ENCODE data around the gene BBLN.
"Not testable (repeated sequence)": the region's sequence is repeated elsewhere in the genome, so short reads cannot be mapped to it uniquely, and the experiment has no call there.

BBLN gene

DNA sequence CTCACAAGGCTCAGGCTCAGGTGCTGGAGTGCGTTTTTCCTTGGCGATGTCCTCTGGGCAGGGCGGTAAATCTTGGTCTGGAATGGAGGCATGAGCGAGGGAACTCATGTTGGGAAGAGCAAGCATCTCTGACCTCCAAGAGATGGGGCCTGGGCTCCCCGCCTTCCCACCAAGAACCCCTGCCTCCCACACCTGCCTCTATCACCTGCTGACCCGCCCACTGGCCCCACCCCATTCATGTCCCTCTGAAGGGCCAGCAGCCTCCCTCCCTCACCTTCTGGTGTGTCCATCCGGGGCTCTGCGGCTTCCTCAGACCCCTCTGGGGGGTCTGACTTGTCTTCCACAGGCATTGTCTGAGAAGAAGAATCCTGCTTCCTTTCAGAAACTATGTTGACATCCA lies 20.4 kb downstream of the BBLN start:
- H3K4me3 ChIP-seq (ENCODE audit: low read depth, low read length) = no peak overlapping the region
- no peak for DNase-seq (ENCODE audit: low read depth)

DNA sequence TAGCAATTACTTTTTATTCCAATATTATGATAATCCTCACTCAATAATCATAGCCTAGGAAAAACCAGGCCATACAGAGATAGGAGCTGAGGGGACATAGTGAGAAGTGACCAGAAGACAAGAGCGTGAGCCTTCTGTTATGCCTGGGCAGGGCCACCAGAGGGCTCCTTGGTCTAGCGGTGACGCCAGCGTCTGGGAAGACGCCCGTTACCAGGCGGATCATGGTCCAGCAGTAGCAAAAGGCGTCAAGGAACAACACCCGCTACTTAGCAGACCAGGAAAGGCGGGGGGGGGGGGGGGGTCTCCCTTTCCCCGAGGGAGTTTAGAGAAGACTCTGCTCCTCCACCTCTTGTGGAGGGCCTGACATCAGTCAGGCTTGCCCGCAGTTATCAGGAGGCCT lies 21.4 kb downstream of the BBLN start:
- DNase-seq (ENCODE audit: low read depth); H3K4me3 ChIP-seq (ENCODE audit: low read depth, low read length): not testable (repeated sequence)

DNA sequence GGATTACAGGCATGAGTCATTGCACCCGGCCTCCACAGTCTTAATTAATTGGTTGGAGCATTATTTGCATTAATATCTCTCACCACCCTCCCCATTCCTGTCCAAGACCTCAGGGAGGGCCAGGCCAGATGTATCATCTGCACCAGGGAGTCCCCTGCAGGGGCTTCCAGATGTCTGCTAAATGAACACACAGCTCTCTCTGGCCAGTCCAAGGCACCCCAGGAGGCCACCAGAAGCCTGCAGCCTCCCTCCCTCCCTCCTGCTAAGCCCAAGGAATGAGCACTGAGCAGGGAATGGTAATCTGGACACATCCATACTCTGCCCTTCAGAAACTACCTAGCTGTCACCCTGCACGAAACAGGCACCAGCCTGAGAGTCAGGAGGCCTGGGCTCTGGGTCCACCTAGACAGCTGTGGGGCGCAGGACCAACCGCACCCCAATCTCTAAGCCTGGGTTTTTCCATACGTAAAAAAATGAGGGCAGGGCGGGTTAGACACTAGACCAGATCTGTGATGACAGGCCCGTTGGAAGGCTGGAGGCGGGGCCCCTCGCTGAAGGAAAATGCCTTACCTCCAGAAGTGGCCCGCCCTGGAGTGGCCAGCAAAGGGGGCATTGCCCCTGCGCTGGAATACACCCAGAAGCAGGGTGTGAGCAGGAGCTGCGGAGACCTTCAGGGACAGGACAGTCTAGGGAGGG lies 23.0 kb downstream of the BBLN start:
- DNase-seq (ENCODE audit: low read depth) = no peak

DNA sequence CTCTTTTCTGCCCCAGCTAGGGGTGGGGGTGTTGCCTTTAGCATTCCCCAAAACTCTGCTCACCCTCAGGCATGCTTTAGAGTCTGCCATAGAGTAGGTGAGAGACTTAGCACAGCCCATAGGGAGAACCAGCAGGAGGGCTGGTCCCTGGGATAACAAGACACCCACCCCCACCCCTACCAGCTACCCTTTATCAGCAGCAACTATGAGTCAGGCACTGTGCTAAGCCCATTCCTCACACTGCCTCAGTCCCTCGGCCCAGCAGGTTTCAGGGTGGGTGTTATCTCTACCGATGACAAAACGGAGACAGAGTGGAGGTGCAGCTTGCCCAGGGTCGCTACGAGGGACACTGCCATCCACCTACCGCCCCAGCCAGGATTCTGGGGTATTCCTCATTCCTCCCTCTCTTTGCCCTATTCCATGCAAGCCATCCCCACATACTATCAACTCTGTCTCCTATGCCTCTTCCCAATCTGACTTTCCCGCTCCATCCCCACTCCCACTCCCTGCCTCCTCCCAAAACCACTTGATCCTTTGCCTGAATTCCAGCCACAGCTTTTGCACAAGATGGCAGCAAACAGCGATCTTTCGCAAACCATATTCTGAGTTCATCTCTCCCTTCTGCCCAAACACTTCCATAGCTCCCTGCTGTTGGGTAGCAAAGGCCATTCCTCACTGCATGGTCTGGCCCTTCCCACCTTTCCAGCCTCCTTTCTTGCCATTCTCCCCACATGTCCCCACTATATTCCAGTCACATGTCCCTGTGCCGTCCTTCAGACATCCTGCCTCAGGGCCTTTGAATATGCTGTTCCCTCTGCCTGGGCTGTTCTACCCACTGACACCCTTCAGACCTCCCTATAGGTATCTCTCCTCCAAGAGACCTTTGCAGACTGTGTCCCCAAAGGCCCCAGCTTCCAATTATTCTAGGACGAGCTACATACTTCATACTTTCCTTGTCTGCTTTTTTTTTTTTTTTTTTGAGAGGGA lies 26.2 kb downstream of the BBLN start:
- no peak overlapping the region for H3K4me3 ChIP-seq (ENCODE audit: low read depth, low read length)
- DNase-seq (ENCODE audit: low read depth) = no peak

More for the DNA sequence above, 23.0 kb downstream of the BBLN start:
- H3K4me3 ChIP-seq (ENCODE audit: low read depth, low read length) = no peak overlapping the region

DNA sequence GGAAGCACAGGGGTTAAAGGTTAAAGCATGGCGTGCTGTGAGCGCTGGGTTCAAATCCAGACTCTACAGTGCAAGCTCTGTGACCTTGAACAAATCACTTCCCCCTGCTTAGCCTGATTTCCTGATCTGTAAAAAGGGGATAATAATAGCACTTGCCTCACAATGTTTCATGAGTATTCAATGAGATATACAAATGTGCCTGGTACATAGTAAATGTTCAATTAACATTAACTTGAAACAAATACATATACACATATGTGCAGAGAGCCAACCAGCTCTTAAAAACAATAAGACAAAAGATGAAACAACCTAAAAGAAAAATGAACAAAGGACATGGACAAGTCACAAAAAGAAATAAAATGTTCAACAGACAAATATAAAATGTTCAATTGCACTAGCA lies 27.3 kb downstream of the BBLN start:
- DNase-seq (ENCODE audit: low read depth) = no peak
- H3K4me3 ChIP-seq (ENCODE audit: low read depth, low read length) = no peak overlapping the region

DNA sequence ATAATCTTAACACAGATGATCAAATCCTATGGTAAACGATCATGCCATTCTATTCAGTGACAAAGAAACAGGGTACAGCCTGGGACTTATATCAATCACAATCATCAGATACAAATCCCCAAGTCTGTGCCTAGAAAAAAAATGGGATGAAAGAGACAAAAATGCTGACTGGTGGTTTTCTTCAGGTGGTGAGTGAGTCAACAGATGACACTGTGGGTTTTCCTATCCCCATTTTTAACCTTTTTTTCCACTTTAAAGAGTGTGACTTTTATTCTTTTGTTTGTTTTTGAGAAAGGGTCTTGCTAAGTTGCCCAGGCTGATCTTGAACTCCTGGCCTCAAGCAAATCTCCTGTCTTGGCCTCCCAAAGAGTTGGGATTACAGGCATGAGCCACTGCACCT lies 28.1 kb downstream of the BBLN start:
- no peak overlapping the region for H3K4me3 ChIP-seq (ENCODE audit: low read depth, low read length)
- no peak for DNase-seq (ENCODE audit: low read depth)

DNA sequence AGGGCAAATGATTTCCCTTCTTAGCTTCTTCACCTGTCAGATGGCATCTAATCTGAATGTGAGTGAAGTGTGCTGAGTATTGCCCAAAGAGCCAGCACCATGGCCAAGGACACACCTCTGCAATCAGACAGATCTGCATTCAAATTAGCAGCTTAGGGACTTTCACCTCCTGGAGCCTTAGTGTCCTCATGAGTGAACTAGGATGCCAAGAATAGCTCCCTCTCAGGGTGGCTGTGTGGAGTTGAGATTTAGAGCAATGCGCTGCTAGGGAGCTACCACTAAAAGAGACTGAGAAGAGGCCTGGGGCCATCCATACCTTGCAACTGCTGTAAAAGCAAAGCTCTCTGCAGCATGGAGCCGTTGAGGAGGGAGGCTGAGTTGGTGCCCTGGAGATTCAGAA lies 29.9 kb downstream of the BBLN start:
- DNase-seq (ENCODE audit: low read depth) = no peak
- H3K4me3 ChIP-seq (ENCODE audit: low read depth, low read length) = peak overlapping the region; percentile 83

DNA sequence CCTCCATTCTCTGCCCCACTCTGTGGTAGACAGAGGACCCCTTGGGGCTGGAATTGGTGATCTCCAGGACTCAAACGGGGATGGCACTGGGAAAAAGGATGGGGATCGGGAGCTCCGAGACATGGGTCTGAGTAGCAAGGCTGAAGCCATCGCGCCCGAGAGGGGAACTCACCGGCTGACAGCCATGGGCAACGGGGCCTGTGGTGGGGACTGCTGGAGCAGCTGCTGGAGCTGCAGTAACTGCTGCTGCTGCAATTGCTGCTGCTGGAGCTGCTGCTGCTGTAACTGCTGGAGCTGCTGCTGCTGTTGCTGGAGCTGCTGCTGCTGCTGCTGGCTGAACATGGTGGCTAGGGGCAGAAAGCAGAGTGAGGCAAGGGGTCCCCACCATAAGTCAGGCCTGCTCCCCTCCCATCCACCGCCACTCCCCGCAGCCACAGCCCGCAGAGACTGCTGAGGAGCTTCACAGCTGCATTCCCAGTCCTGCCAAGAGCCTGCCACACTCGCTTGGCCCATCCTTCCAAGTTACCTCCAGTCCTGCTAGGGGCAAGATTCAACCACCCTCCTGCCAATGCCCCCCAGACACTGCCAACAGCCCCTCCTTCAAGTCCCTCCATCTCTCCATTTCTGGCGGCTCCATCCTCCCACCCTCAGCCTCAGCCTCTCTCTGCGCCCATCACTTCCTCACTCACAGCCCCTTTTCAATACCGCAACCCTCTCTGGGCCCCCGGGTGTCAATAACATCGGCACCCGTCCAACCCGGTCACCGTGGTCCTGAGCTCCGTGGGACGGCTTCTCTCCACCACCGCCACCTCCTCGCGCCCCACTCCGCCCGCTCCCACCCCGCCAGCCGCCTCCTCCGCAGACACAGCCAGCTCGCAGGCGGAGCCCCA lies 30.7 kb downstream of the BBLN start:
- H3K4me3 ChIP-seq (ENCODE audit: low read depth, low read length) = peak overlapping the region; percentile 83
- DNase-seq (ENCODE audit: low read depth) = no peak

DNA sequence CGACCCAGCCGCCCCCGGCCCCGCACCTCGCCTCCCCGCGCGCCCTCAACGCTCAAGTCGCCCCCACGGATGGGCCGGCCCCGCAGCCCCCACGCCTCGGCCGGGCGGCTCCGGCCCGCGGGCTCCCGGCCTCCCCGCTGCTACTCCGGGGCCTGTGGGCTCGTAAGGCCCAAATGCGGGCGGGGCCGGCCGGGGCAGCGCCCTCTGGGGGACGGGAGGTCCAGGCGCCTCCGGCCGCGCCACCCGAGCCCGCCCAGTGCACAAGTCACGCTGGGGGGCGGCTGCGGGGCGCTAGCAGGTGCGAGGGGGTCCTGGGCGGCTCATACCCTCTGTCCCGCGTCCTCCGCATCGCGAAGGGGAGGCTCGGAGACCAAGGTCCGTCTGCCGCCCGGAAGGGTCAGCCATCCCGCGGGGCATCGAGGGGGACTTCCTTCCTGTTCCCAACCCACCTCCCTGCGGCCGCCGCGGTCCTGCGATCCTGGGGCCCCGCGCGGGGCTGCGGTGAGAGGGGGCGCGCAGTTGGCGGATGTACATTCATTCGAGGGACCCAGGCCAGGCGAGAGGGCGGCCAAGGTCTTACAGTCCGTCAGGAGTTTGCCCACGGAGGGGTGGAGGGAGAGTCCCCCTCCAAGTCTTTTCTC lies 31.5 kb downstream of the BBLN start, which contains the start of gene CIZ1:
Gene CIZ1, minus strand, starts transcription at position 167 of the 641 bp plus-strand sequence. CDS start 715 bp downstream, outside the sequence.
- DNase-seq (ENCODE audit: low read depth) = peak; percentile 25

DNA sequence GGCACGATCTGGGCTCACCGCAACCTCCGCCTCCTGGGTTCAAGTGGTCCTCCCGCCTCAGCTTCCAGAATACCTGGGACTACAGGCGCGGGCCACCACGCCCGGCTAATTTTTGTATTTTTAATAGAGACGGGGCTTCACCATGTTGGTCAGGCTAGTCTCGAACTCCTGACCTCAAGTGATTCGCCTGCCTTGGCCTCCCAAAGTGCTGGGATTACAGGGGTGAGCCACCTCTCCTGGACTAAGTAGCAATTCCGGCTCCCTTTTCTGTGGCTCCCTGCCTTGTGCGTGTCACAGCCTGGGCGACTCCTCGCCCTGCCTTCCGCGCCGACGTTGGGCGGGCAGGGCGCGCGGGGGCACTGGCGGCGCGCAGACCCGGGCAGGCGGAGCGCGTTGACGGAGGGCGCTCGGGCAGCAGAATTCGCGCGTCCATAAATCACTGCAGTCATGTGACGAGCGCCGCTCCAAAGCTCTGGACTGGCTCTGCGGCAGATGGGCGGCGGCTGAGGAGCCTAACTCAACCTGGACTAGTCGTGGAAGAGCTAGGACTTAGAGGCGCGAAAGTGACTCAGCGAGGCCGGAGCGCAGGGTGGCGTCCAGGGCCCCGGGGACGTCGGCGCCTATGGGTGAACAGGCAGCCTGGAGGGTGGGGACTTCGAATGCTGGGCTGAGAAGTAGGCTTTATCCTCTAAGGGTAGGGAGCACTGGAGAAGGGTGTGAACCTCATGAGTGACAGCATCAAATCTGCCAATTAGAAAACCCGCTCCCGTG lies 32.7 kb downstream of the BBLN start:
- no peak for DNase-seq (ENCODE audit: low read depth)
- H3K4me3 ChIP-seq (ENCODE audit: low read depth, low read length) = peak overlapping the region; percentile 83

More for the DNA sequence above, 31.5 kb downstream of the BBLN start, which contains the start of gene CIZ1:
- peak within 1 kb of the TSS; percentile 83 for H3K4me3 ChIP-seq (ENCODE audit: low read depth, low read length)

DNA sequence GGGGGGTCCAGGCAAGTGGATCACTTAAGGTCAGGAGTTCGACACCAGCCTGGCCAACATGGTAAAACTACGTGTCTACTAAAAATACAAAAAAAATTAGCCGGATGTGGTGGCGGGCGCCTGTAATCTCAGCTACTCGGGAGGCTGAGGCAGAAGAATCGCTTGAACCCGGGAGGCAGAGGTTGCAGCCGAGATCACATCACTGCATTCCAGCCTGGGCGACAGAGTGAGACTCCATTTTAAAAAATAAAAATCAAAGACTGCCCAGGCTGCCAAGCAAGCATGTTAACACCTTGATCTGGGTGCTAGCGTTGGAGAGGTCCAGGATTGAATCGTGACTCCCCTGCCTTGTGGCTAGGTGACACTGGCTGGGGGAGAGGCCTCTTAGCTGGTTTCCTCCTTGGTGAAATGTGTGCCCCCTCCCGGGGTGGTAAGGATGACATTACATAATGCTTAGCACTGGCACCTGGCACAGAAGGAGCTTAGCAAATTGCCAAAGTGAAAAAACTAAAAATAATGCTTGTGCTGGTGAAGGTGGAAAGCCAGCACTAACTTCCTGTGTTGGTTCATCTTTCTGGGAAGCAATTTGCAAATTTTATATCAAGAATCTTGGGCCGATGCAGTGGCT lies 33.5 kb downstream of the BBLN start:
- no peak overlapping the region for H3K4me3 ChIP-seq (ENCODE audit: low read depth, low read length)
- no peak for DNase-seq (ENCODE audit: low read depth)

DNA sequence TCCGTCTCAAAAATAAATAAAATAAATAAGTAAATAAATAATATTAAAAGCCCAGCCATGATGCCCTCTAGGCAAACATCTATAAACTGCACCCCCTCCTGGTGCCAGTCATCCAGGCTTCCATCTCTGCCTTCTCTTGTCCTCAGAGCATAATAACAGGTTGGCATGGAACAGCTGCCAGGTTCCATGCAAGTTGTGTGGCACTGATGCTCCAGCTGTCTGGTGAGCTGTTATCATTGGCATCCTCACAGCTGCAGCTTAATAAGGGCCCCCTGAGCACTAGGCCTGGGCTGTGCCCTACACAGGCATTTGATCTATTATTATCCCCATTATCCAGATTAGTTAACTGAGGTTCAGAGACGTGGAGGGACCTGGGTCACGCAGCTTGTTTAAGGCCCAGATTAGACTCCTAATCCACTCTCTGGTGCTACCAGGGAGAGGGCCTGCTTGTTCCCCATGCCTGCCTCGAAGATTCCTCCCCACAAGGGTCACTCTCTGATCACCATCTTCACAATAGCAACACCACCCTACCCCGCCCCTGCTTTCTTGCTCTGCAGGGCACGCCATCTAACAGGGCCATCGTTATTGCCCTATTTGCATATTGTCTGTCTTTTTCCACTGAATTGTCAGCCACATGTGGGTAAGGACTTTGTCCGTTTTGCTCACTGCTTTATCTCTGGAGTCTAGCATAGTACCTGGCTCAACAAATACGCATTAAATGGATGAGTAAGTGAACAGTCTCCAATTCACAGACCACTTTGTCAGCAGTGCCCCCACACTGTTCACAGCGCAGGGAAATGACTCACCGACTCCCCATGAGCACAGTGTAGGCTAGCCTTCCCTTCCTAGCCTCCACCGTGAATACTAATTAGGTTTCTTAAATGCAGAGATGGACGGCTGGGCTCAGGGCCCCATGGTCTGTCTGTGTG lies 41.6 kb downstream of the BBLN start:
- H3K4me3 ChIP-seq (ENCODE audit: low read depth, low read length) = no peak overlapping the region
- DNase-seq (ENCODE audit: low read depth) = no peak

DNA sequence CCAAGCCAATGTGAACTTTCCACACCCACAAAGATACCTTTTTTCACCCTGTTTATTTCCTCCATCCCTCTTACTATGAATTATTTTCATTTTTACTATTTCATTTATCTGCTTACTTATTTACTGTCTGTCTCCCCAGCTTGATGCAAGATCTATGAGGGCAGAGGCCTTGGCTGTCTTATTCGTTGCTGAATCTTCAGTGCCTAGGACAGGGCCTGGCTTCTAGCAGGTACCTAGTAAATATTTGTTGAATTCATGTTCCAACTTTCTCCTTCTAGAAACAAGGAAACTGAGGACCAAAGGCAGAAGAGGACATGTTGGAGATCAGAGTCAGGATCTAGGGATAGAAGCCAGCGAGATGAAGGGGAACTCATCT lies 42.6 kb downstream of the BBLN start:
- H3K4me3 ChIP-seq (ENCODE audit: low read depth, low read length) = peak overlapping the region; percentile 24
- DNase-seq (ENCODE audit: low read depth) = no peak

DNA sequence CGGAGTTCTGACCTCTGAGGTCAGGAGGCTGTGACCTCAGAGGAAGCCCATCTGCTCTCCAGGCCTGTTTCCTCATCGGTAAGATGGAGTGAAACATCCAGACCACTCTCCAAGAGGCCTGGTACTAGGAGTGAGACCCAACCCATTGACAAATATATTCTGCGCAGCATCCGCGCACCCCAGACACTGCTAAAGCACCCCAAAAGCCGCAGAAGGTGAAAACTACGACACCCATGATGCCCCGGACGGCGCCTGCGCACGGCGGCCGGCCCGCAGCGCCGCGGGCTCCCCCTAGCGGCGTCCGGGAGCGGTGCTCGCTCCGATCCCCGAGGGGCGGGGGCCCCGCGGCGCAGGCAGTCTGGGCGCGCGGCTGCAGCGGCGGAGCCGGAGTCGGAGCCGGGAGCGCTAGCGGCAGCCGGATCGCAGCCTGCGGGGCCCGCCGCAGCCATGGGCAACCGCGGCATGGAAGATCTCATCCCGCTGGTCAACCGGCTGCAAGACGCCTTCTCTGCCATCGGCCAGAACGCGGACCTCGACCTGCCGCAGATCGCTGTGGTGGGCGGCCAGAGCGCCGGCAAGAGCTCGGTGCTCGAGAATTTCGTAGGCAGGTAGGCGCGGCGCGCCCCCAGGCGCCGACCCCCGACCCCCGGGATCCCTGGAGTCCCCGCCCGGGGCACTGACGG lies 43.1 kb downstream of the BBLN start, which contains the start of gene DNM1:
Gene DNM1, plus strand, starts transcription at position 356 of the 683 bp plus-strand sequence. Its CDS starts 92 bp downstream, at position 448.
- no peak for DNase-seq (ENCODE audit: low read depth)
- H3K4me3 ChIP-seq (ENCODE audit: low read depth, low read length) = peak within 1 kb of the TSS; percentile 80

DNA sequence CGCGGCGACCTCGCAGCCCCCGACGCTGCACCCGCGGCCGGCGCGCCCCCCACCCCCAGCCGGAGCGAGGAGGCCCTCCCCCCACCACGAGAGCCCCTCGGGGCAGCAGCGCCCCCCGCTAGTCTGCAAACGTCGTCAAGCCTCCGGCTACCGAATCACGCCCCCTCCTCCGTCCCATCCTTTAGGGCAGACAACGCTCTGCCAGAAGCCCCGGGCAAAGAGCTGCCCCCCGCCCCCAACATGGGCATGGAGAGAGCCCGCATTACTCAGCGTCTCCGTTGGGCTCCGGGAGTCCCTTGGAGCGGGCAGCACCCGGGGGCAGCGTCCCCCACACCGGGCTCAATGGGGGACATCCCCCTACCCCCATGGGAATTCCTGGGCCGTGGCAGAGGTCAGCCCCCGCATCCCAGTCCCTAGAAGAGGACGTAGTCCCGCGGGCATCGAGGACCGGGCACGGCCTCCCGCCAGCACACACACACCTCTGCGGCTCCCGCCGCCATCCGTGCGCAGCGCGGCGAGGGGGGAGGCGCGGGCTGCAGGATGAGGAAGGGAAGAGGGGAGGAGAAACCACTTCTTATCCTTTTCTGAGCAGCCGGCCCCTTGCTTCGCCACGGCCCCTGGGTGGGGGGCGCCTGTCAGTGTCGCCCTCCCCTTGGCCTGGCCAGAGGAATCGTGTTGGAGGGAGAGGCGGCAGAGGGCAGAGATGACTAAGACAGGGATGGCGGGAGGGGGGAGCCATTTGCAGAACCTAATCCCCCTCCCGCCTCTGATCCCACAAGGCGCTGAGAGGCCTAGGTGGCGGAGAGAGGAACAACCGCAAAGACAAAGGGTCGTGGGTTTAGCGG lies 43.9 kb downstream of the BBLN start:
- peak overlapping the region; percentile 80 for H3K4me3 ChIP-seq (ENCODE audit: low read depth, low read length)
- no peak for DNase-seq (ENCODE audit: low read depth)

All from skeletal muscle cell (primary cell).